Measurements from ENCODE around the gene RPA1.
"Not testable (repeated sequence)": the region's sequence is repeated elsewhere in the genome, so short reads cannot be mapped to it uniquely, and the experiment has no call there.

RPA1 gene

GRCh38 chr17:1829592-1830257 is at the start of gene RPA1, which contains the start of gene SMYD4:
Gene RPA1 (plus strand): TSS chr17:1830005. CDS start chr17:1830094, 89 bp downstream.
Gene SMYD4 (minus strand): TSS chr17:1829902. CDS start chr17:1827994, 1,908 bp downstream.
- peak; percentile 41 to 91 (median 78) for DNase-seq

- DNase-seq = no peak
Measured at GRCh38 chr17:1782171-1782567, 47.6 kb upstream of the RPA1 start.

- DNase-seq = no peak
Measured at GRCh38 chr17:1783271-1783670, 46.5 kb upstream of the RPA1 start.

GRCh38 chr17:1783834-1784611 is 45.8 kb upstream of the RPA1 start:
- DNase-seq = peak in 8 of 14 donors; percentile 15 to 69 (median 22)

GRCh38 chr17:1785930-1786329 is 43.9 kb upstream of the RPA1 start:
- DNase-seq = peak in 2 of 14 donors; percentile 11 to 14

- no peak for DNase-seq
Measured at GRCh38 chr17:1786708-1787107, 43.1 kb upstream of the RPA1 start.

GRCh38 chr17:1787301-1787902 is 42.4 kb upstream of the RPA1 start:
- DNase-seq = no peak

- DNase-seq = no peak
Measured at GRCh38 chr17:1789936-1790335, 39.9 kb upstream of the RPA1 start.

- no peak for DNase-seq
Measured at GRCh38 chr17:1792495-1793446, 37.0 kb upstream of the RPA1 start.

GRCh38 chr17:1793447-1793806 is 36.4 kb upstream of the RPA1 start:
- DNase-seq = no peak

- DNase-seq = peak in 4 of 14 donors; percentile 5 to 81 (median 18)
Measured at GRCh38 chr17:1796800-1797199, 33.0 kb upstream of the RPA1 start.

GRCh38 chr17:1797323-1797722 is 32.5 kb upstream of the RPA1 start:
- DNase-seq = peak in 1 of 14 donors; percentile 40

GRCh38 chr17:1797846-1798245 is 32.0 kb upstream of the RPA1 start:
- not testable (repeated sequence) for DNase-seq

- DNase-seq = no peak
Measured at GRCh38 chr17:1800240-1800639, 29.6 kb upstream of the RPA1 start.

- DNase-seq = no peak
Measured at GRCh38 chr17:1800712-1801111, 29.1 kb upstream of the RPA1 start.

- no peak for DNase-seq
Measured at GRCh38 chr17:1802429-1802828, 27.4 kb upstream of the RPA1 start.

GRCh38 chr17:1803280-1803679 is 26.5 kb upstream of the RPA1 start:
- DNase-seq = no peak

- no peak for DNase-seq
Measured at GRCh38 chr17:1807890-1808289, 21.9 kb upstream of the RPA1 start.

GRCh38 chr17:1808644-1809043 is 21.2 kb upstream of the RPA1 start:
- no peak for DNase-seq

GRCh38 chr17:1809815-1810214 is 20.0 kb upstream of the RPA1 start:
- not testable (repeated sequence) for DNase-seq

- DNase-seq = no peak
Measured at GRCh38 chr17:1810450-1811103, 19.2 kb upstream of the RPA1 start.

- no peak for DNase-seq
Measured at GRCh38 chr17:1813088-1813487, 16.7 kb upstream of the RPA1 start.

All from C1 segment of cervical spinal cord (tissue), 14 donors.